Neutrophil (primary cell): ENCODE measurements around the gene GRIA1.

Experiments used
- H3K27ac ChIP-seq: fragments of 200-600 bp; sonication (generic); 2 replicates; pipeline ENCODE4 v1.5.1; 2016; ENCODE audit warnings: mild to moderate bottlenecking, moderate library complexity
- H3K27me3 ChIP-seq: fragments of 200-600 bp; sonication (generic); 2 replicates; pipeline ENCODE4 v1.6.0; 2016; ENCODE audit warnings: mild to moderate bottlenecking
- H3K36me3 ChIP-seq: fragments of 200-600 bp; sonication (generic); 2 replicates; pipeline ENCODE4 v1.5.1; 2017
- H3K4me1 ChIP-seq, 2 experiments: fragments of 200-600 bp in 1 of 2; sonication (generic) in 1 of 2; 1 replicate in 1 of 2; 2 replicates in 1 of 2; pipeline versions ENCODE4 v1.5.1 to v1.6.1; 2013 to 2016; ENCODE audit warnings: low read depth in 1 of 2, low read length in 1 of 2, mild to moderate bottlenecking in 1 of 2, moderate library complexity in 1 of 2; ENCODE audit not compliant: control insufficient read depth in 1 of 2, insufficient read depth in 1 of 2
- H3K4me3 ChIP-seq, 2 experiments: fragments of 200-600 bp in 1 of 2; sonication (generic) in 1 of 2; 1 replicate in 1 of 2; 2 replicates in 1 of 2; pipeline ENCODE4 v1.5.1; 2013 to 2016; ENCODE audit warnings: low read depth in 1 of 2, low read length in 1 of 2, mild to moderate bottlenecking in 1 of 2, moderate library complexity in 1 of 2
- H3K9me3 ChIP-seq: fragments of 200-600 bp; sonication (generic); 2 replicates; pipeline ENCODE4 v1.5.1; 2016
- TF ChIP-seq, protein P1 (sequence below): fragments of 200-600 bp; sonication (generic); IDR thresholded peaks from 2 replicates; pipeline ENCODE4 v1.5.1; 2016; ENCODE audit warnings: antibody characterized with exemption

Gene GRIA1

DNA sequence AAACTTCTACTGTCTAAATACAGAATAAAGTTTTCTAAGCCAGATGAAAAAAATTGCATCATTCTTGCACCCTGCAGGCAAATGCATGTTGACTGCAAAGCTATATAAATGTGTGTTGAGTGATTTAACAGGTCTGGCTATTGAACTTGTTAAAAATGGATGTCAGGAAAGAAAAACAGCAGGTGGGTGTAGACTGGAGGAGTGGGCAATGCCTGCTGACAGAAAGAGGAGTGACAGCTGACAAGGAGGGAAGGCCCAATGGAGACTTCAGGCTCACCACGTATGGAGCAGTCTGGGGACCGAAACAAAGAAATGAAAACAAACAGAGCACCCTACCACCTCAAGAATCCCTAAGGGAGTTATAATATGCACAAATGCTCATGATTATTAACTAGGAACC, 127.8 kb downstream of the GRIA1 start:
- Histone ChIP-seq H3K27ac (no peak overlapping the region), H3K36me3 (no peaks in the 10 kb centered on the region), H3K27me3 (no peaks in the 10 kb centered on the region), H3K4me1 (no peaks in the 10 kb centered on the region), H3K9me3 (no peaks in the 10 kb centered on the region), H3K4me3 (no peak overlapping the region)
- TF ChIP-seq, protein P1, sequence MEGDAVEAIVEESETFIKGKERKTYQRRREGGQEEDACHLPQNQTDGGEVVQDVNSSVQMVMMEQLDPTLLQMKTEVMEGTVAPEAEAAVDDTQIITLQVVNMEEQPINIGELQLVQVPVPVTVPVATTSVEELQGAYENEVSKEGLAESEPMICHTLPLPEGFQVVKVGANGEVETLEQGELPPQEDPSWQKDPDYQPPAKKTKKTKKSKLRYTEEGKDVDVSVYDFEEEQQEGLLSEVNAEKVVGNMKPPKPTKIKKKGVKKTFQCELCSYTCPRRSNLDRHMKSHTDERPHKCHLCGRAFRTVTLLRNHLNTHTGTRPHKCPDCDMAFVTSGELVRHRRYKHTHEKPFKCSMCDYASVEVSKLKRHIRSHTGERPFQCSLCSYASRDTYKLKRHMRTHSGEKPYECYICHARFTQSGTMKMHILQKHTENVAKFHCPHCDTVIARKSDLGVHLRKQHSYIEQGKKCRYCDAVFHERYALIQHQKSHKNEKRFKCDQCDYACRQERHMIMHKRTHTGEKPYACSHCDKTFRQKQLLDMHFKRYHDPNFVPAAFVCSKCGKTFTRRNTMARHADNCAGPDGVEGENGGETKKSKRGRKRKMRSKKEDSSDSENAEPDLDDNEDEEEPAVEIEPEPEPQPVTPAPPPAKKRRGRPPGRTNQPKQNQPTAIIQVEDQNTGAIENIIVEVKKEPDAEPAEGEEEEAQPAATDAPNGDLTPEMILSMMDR, result no peak

DNA sequence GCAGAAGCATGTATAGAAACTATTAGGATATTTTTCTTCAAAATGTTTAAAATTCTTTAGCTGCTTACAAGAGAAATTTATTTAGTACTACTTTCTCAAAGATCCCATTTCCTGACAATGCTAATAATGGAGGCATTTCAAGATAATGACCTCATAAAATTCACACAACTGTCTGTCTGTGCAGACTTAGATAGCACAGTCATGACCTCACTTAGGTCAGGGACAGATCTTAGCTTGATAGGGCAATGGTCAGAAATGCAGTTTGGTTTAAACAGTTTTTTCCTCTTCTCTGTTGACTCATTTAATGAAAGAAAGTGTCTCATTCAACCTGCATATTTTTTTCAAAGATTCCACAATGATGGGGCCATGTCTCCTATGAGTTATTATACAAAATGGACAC, 128.4 kb downstream of the GRIA1 start:
- Histone ChIP-seq H3K9me3 (no peaks in the 10 kb centered on the region), H3K27ac (no peak overlapping the region)
- TF ChIP-seq, protein P1, result no peak

DNA sequence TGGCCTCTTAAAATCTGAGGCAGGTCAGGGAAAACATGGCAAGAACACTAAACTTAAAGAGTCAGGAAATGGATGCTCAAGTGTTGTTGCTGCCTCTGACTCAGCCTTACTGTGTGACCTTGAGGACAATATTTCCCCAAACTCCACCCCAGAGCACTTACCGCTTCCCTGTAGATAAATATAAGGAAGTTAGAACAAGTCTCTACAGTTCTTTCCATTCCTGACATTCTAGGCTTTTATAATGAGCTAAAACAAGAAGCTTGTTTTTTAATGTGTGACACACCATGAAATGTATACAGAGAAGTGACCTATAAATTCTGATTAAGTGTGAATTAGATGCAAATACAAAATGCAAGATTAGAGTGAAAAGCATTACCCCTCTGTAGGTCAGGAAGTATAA, 129.3 kb downstream of the GRIA1 start:
- Histone ChIP-seq H3K27me3 (no peaks in the 10 kb centered on the region), H3K4me1 (no peaks in the 10 kb centered on the region), H3K36me3 (no peaks in the 10 kb centered on the region), H3K9me3 (no peaks in the 10 kb centered on the region), H3K27ac (no peak overlapping the region), H3K4me3 (no peak overlapping the region)
- TF ChIP-seq, protein P1, result no peak

More for the DNA sequence above, 128.4 kb downstream of the GRIA1 start:
- Histone ChIP-seq H3K4me3 (no peak overlapping the region), H3K27me3 (no peaks in the 10 kb centered on the region), H3K4me1 (no peaks in the 10 kb centered on the region), H3K36me3 (no peaks in the 10 kb centered on the region)

DNA sequence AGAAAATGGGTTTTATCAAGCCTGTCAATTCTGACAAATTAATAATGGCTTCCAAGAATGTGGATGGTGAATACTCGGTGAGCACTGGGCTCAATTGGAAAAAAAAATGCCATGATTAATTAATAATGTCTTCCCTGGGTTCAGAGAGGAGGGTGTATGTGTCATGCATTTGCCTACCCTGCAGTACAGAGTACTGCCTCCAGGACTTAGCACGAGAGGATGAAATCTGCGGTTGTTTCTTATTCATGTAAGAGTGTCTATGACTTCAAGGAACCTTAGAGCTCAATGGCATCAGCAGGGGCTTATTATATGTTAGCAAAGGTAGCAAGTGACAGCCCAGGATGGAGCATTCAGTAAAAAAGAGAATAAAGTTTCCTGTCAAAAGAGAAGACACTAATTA, 132.7 kb downstream of the GRIA1 start:
- Histone ChIP-seq H3K4me1 (no peaks in the 10 kb centered on the region), H3K4me3 (no peak overlapping the region)

DNA sequence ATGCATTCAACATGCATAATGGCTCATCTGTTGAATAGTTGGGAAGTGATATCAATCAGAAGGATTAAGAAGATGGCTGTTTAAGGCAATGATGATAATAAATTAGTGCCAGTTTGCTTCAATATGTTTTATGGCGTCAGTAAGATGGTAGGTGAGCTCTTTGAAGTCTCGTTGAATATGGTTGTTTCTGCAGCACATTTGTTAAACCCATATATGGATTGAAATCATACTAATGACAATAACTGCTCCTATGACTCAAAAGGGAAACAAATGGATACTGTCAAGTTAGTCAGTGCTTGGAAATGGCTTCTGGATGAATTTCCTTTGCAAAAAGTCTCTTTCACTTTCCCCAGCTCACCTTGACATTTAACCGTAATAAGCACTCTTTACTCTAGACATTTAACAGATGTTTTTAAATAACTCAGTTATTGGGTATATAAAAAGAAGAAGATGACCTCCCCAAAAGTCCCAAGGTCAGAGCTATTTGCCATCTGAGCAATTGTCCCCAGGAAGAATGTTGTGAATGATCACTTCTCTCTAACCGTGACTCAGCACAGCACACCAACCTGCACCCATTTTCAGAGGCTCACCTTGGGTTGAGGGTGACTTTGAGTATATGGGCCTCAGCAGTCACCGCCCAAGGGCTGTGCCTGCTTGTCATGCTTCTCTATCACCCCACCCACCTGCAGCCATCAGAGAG, 133.4 kb downstream of the GRIA1 start:
- no peaks in the 10 kb centered on the region for H3K4me1 ChIP-seq
- no peaks in the 10 kb centered on the region for H3K9me3 ChIP-seq
- TF ChIP-seq, protein P1, result no peak
- H3K4me3 ChIP-seq, result no peak overlapping the region
- no peaks in the 10 kb centered on the region for H3K36me3 ChIP-seq
- H3K27ac ChIP-seq, result no peak overlapping the region
- H3K27me3 ChIP-seq, result no peaks in the 10 kb centered on the region

More for the DNA sequence above, 132.7 kb downstream of the GRIA1 start:
- H3K27me3 ChIP-seq, result no peaks in the 10 kb centered on the region
- no peak overlapping the region for H3K27ac ChIP-seq
- TF ChIP-seq, protein P1, result no peak
- H3K9me3 ChIP-seq, result no peaks in the 10 kb centered on the region
- no peaks in the 10 kb centered on the region for H3K36me3 ChIP-seq
